ENCODE measurements around the gene PLCB2. TPM values are rescaled to one million over a fixed set of nuclear protein-coding genes. Genes with fewer than 3 reads are reported as not detected.

Gene PLCB2
- total and polyA plus RNA-seq, 9 of the 15 experiments (the other 6 are each of a cell fraction or from before 2014, with no cell fraction given) = 0.37 to 12.3 (median 8.0) TPM

DNA sequence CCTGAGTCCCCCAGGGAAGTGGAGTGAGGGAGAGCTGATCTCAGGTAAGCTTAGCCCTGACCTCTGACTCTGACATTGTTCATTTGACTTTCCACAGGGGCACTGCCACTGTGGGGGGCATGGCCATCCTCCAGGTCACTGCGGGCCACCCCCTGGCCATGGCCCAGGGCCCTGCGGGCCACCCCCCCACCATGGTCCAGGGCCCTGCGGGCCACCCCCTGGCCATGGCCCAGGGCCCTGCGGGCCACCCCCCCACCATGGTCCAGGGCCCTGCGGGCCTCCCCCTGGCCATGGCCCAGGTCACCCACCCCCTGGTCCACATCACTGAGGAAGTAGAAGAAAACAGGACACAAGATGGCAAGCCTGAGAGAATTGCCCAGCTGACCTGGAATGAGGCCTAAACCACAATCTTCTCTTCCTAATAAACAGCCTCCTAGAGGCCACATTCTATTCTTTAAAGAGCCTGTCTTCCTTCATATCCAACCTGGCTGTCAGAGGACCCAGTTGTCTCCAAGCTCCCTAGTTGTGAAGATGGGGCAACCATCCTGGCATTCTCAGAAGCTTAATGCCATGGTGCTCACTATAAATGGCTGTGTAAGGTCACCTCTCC, 48.3 kb upstream of the PLCB2 start:
- FAIRE-seq = no peak
- POLR2A ChIA-PET = interaction anchor here (1.7 kb wide), 1 partner anchor 10 kb away, joined by 7 read pairs; no protein-coding TSS in a partner anchor
- no TSS peak for BruUV-seq (replicated peaks)

More for the DNA sequence above, 48.3 kb upstream of the PLCB2 start:
- no peaks in the 10 kb centered on the region for H3K9me1 ChIP-seq (ENCODE audit: control insufficient read depth, insufficient read depth, low read length)
- no peaks in the 10 kb centered on the region for H3K36me3 ChIP-seq (ENCODE audit: control insufficient read depth, insufficient read depth, low read length)
- TF ChIP-seq BDP1 (IDR thresholded peaks at IDR 0.05; ENCODE audit: insufficient read depth, insufficient read length) (no peak), ADNP (tag; IDR thresholded peaks at IDR 0.05) (no peak), RAD51 (IDR thresholded peaks at IDR 0.05; ENCODE audit: borderline replicate concordance, low read depth) (no peak), ZNF146 (CRISPR knock-in tag; IDR thresholded peaks at IDR 0.05; ENCODE audit: unreplicated experiment) (no peak), CHD1 (IDR thresholded peaks at IDR 0.05; ENCODE audit: low read length) (no peak), SMAD2 (IDR thresholded peaks at IDR 0.05; ENCODE audit: low read depth, low read length) (no peak), ARNT (IDR thresholded peaks at IDR 0.05) (no peak), HBP1 (CRISPR knock-in tag; IDR thresholded peaks at IDR 0.05) (no peak), TAL1 (IDR thresholded peaks at IDR 0.05) (no peak), NR4A1 (CRISPR knock-in tag; IDR thresholded peaks at IDR 0.05) (no peak), NR4A1 (tag; IDR thresholded peaks at IDR 0.05) (no peak), NFE2 (IDR thresholded peaks at IDR 0.05; ENCODE audit: low read depth) (no peak)
- TF ChIP-seq, protein P1, sequence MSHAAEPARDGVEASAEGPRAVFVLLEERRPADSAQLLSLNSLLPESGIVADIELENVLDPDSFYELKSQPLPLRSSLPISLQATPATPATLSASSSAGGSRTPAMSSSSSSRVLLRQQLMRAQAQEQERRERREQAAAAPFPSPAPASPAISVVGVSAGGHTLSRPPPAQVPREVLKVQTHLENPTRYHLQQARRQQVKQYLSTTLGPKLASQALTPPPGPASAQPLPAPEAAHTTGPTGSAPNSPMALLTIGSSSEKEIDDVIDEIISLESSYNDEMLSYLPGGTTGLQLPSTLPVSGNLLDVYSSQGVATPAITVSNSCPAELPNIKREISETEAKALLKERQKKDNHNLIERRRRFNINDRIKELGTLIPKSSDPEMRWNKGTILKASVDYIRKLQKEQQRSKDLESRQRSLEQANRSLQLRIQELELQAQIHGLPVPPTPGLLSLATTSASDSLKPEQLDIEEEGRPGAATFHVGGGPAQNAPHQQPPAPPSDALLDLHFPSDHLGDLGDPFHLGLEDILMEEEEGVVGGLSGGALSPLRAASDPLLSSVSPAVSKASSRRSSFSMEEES (CRISPR knock-in tag; IDR thresholded peaks at IDR 0.05) = no peak
- TF ChIP-seq, protein P2, sequence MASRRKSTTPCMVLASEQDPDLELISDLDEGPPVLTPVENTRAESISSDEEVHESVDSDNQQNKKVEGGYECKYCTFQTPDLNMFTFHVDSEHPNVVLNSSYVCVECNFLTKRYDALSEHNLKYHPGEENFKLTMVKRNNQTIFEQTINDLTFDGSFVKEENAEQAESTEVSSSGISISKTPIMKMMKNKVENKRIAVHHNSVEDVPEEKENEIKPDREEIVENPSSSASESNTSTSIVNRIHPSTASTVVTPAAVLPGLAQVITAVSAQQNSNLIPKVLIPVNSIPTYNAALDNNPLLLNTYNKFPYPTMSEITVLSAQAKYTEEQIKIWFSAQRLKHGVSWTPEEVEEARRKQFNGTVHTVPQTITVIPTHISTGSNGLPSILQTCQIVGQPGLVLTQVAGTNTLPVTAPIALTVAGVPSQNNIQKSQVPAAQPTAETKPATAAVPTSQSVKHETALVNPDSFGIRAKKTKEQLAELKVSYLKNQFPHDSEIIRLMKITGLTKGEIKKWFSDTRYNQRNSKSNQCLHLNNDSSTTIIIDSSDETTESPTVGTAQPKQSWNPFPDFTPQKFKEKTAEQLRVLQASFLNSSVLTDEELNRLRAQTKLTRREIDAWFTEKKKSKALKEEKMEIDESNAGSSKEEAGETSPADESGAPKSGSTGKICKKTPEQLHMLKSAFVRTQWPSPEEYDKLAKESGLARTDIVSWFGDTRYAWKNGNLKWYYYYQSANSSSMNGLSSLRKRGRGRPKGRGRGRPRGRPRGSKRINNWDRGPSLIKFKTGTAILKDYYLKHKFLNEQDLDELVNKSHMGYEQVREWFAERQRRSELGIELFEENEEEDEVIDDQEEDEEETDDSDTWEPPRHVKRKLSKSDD (conservative IDR thresholded peaks at IDR 0.05; ENCODE audit: low read length) = no peak
- TF ChIP-seq, protein P3, sequence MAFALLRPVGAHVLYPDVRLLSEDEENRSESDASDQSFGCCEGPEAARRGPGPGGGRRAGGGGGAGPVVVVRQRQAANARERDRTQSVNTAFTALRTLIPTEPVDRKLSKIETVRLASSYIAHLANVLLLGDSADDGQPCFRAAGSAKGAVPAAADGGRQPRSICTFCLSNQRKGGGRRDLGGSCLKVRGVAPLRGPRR (CRISPR knock-in tag; IDR thresholded peaks at IDR 0.05) = no peak
- peaks cover 9 to 26% of the 10 kb centered on the region in 2 experiments; a peak in 4 of 5 replicates for H3K4me1 ChIP-seq (replicated peaks in 1 of 2; ENCODE audit: control insufficient read depth in 2 of 2, insufficient read depth in 2 of 2, low read length in 2 of 2)
- H2AFZ ChIP-seq (ENCODE audit: low read depth, low read length) = no peak overlapping the region
- H3K9me3 ChIP-seq (replicated peaks; ENCODE audit: control insufficient read depth, insufficient read depth, low read depth, low read length) = no peaks in the 10 kb centered on the region; the same call in 1 of the 2 replicates
- ATAC-seq (no peak), DNase-seq (ENCODE audit: extremely low read depth in 1 of 4, low spot score in 3 of 4) (no peak)
- CTCF ChIA-PET (ENCODE audit: low intra/inter-chr PET ratio) = no interaction called here
- H3K4me2 ChIP-seq (ENCODE audit: insufficient read depth, low read length) = no peak overlapping the region
- no peaks in the 10 kb centered on the region; the same call in 1 of the 2 replicates for H4K20me1 ChIP-seq (replicated peaks; ENCODE audit: control insufficient read depth, insufficient read depth, low read length)
- in situ Hi-C loops (cut with MboI) (no loop called here), intact Hi-C loops (cut with micrococcal nuclease) (loop anchor here (5.0 kb wide), 1 partner anchor 66 kb away; no protein-coding TSS in a partner anchor)
- WGBS (ENCODE audit: insufficient coverage, low coverage, missing lambda C conversion rate) = 26% methylated on average over 5 of the region's 5 CpGs
- H3K27ac ChIP-seq (ENCODE audit: extremely low read depth, low read depth, low read length) = no peak overlapping the region
- no peak overlapping the region for H3K4me3 ChIP-seq
- no peaks in the 10 kb centered on the region for H3K79me2 ChIP-seq (ENCODE audit: control insufficient read depth, insufficient read depth, low read length)
- 0 out of 5 replicates have a peak, but pooled peaks cover 0 to 3% of the 10 kb centered on the region in 2 experiments for H3K27me3 ChIP-seq (ENCODE audit: control insufficient read depth in 2 of 2, insufficient read depth in 2 of 2, low read length in 2 of 2)
- no peak overlapping the region for H3K9ac ChIP-seq (ENCODE audit: insufficient read depth in 1 of 2, low read depth in 2 of 2, low read length in 2 of 2)
